ENCODE data around the gene LBHD2.
"Not testable (repeated sequence)": the region's sequence is repeated elsewhere in the genome, so short reads cannot be mapped to it uniquely, and the experiment has no call there.

LBHD2 gene

DNA sequence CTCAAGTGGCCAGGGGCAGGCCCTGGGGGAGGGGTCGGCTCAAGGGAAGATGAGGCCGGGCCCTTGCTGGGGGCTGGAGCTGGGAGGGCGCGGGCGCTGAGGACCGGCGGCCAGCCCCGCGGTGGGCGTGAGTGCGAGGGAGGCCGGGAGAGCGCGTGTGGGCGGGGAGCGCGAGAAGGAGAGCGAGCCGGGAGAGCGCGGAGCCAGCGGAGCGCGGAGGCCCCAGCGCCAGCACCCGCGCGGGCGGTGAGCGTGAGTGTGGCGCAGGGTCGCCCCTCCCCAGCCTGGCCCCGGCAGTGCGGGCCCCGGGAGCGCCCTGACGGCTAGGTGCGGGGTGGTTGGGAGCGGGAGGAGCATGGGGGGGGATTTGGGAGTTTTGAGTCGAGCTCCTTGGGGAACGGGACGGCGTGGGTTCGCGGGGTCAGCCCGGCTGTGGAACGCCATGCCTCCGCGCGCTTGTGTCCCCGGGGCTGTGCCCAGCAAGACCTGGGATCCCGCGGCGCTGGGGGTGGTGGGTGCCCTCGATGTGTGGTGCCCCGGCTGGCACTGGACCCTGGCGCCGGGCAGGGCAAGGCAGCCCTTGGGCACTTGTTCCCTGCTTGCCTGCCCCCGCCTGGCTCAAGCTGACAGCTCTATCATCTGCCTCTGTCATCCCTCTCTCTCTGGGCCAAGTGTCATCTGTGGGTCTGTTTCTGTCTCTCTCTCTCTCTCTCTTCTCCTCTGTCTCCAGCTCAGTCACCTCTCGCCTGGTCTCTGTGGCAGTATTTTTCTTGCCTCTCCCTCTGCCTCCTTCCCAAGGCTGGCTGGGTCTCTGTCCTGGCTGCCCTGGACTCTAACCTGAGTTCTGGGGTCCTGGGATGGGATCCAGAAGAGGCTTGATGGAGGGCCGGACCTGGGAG, at the start of gene LBHD2:
Gene LBHD2, plus strand, starts transcription at position 190 of the 899 bp plus-strand sequence. CDS start 1,803 bp downstream, outside the sequence.
- DNase-seq = no peak

DNA sequence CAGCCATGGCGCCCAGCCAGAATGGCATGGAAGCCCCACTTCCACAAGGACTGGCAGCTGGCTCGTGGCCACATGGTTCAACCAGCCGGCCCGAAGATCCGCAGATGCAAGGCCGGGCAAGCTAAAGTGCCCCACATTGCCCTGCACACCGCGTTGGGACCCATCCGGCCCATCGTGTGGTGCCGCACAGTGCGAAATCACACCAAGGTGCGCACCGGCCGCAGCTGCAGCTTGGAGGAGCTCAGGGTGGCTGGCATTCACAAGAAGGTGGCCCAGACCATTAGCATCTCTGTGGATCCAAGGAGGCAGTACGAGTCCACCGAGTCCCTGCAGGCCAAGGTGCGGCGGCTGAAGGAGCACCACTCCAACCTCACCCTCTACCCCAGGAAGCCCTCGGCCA, 42.5 kb upstream of the LBHD2 start:
- DNase-seq = no peak

DNA sequence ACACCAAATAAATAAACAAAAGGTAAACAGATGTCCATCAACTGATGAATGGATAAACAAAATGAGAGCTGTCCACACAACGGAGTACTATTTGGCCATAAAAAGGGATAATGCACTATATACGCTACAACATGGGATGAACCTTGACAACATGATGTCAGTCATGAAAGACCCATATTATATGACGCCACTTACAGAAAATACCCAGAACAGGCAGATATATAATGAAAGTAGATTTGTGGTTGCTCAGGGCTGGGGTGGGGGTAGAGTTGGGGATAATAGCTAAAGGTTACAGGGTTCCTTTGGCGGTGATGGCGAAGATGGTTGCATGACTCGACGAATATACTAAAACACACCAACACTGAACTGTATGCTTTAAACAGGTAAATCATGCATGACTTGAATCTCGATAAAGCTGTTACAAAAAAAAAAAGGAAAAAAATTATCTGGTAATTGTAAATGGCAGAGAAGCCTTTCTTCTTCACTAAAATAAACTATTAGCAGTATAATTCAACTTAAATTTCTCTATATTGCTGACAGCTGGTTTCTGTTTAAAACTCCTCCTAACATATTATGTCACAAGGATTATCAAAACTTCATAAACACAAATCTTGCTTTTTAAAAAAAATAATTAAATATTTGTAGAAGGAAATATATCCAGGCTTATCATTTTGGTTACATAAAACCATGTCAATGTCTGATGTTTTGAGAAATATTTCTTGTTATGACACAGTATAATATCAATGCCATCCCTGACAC, 40.6 kb upstream of the LBHD2 start:
- DNase-seq = no peak

DNA sequence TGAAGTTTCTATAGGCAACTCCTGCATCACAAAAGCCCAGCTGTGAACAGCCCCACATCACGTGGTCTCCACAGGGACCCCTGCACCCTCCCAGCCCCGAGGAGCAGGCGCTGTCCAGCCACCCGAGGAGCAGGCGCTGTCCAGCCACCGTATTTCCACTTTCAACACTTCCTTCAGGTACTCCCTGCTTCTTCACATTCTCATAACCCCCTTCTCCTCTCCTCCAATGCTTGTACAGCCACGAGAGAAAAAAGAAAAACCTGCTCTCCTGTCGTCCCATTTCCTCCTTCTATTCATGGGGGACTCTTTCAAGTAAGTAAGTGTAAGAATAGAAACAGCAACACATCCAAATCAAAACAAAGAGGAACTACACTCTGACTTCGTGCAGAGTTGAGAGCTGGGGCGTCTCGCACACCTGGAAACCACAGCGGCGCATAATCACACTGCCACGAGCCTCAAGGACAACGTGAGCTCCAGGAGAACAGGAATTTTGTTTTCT, 38.6 kb upstream of the LBHD2 start:
- DNase-seq = no peak

DNA sequence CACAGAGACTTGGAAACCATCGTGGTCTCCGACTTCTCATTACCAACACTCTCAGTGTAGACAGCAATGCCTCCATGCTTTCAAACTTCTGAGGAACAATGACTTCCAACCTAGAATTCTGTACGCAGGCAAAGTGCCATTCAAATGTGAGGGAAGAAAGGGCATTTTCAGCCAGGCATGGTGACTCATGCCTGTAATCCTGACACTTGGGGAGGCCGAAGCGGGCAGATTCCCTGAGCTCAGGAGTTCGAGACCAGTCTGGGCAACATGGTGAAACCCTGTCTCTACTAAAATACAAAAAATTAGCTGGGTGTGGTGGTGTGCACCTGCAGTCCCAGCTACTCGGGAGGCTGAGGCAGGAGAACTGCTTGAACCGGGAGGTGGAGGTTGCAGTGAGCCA, 36.6 kb upstream of the LBHD2 start:
- not testable (repeated sequence) for DNase-seq

DNA sequence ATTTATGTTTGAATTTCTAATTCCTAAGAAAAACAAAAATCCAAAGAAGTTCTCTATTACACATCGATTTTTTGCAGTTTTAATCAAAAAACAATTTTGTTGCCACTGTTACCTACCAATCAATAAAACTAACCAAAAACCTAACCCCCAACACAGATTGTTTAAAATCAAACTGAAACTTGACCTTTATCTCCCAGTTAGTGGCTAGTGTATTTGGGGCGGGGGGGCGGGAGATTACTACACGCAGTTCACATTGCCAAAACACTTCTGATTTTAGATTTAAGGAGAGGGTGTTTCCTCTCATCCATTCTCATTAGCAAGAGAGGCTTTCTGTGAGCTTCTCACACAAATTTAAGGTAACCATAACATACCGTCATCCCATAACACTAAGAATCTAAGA, 33.1 kb upstream of the LBHD2 start:
- DNase-seq = no peak

DNA sequence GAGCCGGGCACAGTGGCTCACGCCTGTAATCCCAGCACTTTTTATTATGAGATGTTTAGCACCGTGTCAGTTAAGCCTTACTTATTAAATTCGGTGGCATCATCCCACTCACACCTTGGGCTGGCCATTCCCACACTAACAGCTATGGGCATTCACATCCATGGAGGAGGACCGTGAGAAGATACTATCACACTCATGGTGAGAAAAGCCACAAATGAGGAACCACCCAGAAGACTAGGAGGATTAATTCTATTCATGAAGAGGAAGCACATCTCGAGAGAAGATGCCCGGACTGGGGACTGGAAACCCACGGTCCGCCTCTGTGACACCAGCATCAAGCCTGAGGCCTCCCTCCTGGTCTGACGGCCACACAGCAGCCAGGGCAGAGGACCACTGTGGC, 31.6 kb upstream of the LBHD2 start:
- DNase-seq = no peak

DNA sequence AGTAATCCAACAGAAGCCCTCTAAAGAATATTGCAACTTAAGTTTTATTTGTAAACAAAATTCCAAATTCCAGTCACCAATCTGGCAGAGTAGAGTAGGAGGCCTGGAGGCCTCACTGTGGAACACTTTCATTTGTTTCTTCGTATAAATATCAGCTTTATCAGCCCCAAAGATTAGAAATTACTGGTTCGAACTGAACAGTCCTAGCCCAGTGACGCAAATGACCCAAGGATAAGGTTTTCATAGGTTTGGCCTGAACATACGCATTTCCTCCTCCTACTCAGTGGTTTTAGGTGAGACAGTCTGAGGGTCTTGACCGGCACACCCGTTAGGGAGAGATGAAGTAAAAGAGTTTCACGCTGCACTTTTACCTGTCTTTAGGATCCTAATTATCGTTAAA, 28.3 kb upstream of the LBHD2 start:
- DNase-seq = no peak

DNA sequence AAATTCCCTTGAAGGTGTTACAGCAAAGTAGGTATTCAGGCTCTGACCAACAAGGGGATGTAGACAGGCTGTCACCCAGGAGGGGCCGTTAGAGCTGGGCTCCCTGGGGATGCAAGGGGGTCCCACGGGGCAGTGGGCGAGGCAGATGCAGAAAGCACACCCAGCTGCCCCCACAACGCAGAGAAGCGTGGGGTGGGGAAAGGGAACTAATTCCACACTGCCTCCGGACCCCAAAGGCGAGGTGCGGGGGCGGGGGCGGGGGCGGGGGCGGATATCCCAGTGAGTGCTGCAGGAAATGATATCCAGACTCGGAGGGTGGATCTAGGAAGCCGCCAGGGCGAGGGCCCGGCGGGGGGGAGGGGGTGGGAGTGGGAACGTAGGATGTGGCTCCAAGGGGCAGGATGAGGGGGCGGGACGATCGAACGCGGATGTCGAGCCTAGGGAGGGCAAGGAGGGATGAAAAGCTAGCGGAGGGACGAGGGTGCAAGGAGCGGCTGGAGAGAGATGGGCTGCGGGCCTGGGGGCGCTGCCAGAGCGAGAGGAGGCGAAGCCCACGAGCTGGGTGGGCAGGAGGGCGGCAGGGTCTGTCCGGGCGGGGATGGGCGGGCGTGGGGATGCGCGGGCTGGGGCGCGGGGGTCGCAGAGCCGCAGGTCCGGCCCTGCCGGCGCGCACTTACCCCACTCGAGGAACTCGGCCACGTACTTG, 27.5 kb upstream of the LBHD2 start:
- DNase-seq = no peak

DNA sequence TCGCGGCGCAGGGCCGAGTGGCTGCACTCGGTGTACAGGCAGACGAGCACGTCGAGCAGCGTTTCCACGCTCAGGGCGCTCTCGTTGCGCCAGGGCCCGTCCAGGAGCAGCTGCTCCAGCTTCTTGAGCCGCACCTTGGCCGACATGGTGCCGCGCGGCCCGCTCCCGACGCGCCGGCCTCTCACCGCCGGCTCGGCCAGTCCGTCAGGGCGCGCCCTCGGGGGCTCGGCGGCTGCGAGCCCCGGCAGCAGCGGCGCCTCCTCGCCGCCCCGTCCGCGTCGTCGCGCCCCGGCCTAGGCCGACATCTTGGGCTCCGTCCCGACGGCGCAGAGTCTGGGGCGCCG, 27.0 kb upstream of the LBHD2 start:
- DNase-seq = no peak

DNA sequence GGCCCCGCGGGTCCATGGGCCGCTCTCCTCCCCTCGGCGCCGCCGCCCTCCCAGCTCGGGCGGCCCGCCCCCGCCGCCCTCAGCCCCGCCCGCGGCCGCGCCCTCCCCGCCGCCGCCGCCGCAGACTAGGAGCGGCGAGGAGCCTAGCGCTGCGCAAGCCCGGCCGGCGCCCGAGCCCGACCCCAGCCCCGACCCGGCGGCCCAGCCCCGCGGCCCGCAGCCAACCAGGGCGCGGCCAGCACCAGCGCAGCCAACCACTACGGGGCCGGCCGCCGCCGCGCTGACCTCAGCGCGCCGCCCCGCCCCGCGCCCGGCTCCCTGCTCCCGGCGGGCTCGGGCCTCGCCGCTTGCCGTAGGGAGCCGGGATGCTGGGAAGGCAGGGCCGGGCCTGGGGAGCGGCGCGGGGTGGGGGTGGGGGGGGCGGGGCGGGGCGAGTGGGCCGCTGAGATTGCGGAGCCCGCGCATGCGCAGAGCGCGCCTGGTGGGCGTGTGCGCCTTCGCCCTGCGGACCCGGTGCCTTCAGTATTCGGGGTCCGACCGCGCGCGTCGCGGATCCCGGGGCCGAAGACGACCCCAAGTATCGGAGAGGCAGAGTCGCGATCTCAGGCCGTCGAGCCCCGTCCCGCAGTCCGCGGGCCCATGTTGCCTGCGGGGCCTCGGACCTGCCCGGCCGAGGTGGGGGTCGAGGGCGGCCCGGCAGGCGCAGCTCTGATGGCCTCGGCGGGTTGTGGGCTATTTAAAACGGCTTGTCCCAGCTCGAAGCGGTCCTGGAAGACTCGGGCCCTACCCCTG, 26.4 kb upstream of the LBHD2 start, which contains the start of gene CDC42BPB:
Gene CDC42BPB, minus strand, starts transcription at position 178 of the 792 bp plus-strand sequence. CDS start 376 bp downstream, outside the sequence.
- no peak for DNase-seq

DNA sequence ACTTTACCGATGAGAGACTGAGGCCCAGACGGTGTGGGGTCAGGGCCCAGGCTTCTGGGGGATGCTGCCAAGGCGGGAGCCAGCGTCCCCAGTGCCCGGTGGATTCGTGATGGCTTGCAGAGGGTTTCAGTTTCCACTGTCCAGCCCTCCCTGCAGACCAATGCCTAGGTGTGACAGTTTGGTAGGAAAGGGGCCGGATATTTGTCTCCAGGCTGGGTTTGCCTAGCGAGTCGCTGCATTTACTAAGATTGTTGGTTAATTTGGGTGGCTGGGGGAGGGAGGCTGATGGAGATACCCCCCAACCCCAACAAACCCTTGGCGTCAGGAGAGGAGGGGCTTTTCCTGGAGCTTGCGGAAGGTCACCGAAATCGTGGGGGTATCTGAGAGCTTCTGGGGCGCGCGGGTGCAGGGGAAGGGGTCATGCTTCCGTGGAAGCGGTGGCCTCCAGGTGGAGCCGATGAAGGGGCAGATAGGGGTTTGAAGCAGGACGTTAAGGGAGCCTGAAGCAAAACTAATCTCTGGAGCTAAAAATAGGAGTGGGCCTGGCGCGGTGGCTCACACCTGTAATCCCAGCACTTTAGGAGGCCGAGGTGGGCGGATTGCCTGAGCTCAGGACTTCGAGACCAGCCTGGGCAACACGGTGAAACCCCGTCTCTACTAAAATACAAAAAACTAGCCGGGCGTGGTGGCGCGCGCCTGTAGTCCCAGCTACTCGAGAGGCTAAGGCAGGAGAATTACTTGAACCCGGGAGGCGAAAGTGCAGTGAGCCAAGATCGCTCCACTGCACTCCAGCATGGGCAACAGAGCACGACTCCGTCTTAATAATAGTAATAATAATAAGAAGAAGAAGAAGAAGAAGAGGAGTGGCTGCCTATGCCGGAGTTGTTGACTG, 25.6 kb upstream of the LBHD2 start:
- DNase-seq = no peak

DNA sequence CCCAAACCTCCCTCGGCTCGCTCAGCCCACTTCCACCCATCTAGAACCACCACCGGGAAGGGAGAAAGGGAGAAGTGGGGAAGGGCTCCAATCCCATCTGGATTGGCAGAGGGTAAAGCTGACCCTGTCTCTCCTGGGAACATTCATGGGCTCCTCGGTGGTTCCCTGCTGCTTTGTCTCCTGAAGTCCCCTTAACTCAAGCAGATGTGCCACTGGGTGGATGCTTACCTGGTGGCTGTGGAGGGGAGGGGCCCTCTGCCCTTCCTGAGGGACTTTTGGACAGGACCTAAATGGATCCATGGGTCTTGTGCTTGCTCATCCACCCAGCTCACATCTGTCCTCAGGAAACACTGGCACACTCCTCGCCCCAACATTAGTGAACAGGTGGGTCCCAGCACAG, 24.5 kb upstream of the LBHD2 start:
- no peak for DNase-seq

DNA sequence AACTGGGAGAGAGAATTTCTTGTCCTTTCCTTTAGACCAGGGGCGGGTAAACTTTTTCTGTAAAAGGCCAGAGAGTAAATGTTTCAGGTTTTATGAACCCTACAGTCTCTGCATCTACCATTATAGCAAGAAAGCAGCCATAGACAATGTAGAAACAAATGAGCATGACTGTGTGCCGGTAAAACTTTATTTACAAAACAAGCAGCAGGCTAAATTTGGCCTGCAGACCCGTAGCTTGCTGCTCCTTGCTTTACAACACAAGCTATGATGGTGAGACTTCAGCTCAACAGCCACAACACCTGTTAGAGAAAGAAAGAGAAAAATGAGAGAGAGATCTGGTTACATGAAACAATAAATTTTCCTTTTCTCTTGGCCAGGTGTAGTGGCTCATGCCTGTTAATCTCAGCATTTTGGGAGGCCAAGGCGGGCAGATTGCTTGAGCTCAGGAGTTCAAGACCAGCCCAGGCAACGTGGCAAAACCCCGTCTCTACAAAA, 22.5 kb upstream of the LBHD2 start:
- DNase-seq = no peak

DNA sequence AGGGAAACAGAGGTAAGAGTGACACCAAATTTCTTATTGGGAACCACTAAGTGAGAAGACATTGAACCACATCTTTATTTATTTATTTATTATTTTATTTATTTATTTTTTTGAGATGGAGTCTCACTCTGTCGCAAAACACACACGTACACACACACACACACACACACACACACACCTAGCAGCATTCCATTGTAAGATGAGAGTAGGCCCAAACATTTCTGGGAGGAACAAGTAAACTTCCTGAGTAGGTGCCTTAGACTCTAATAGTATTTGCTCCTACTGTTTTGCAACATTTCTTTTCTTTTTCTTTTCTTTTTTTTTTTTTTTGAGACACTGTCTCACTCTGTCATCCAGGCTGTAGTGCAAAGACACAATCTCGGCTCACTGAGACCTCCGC, 19.6 kb upstream of the LBHD2 start:
- DNase-seq = no peak

DNA sequence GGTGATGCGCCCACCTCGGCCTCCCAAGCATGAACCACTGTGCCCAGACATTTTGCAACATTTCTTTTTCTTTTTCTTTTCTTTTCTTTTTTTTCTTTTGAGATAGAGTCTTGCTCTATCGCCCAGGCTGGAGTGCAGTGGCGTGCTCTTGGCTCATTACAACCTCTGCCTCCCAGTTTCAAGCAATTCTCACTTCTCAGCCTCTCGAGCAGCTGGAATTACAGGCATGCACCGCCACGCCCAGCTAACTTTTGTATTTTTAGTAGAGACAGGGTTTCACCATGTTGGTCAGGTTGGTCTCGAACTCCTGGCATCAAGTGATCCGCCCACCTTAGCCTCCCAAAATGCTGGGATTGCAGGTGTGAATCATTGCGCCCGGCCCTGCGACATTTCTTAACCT, 19.0 kb upstream of the LBHD2 start:
- no peak for DNase-seq

DNA sequence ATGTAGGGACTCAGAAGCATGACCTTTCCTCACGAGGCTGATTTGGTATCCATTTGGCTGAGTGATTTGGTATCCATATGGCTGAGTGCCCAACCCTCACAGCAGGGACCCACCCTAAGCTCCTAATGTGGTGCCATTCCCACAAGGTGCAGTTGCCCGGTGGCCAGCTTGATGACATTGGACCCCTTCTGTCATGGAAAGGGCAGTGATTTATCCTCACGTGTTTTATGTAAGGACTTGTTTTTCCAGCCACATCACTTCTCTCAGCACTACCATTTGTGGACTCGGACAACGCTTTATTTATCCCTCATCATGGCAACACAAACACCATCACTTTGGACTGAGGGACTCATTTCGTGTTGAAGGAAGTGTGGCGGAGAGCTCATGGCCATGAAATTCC, 18.1 kb upstream of the LBHD2 start:
- DNase-seq = no peak

DNA sequence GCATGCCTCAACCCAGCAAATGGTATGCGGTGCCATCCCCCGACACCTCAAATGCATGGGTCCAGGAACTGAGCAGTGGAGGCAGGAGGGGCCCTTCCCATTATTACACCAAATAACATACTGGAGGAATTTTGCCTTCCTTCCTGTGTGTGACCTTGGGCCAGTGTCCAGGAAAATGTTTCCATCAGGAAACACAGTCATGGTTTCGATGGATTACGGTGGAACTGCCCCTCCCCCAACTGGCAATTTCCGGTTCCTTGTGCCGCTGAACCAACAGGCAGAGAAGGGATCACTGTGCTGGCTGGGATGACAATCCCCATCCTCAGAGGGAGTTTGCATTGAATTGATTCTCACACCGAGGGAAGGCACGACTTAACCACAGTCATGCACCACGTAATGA, 17.6 kb upstream of the LBHD2 start:
- DNase-seq = no peak

DNA sequence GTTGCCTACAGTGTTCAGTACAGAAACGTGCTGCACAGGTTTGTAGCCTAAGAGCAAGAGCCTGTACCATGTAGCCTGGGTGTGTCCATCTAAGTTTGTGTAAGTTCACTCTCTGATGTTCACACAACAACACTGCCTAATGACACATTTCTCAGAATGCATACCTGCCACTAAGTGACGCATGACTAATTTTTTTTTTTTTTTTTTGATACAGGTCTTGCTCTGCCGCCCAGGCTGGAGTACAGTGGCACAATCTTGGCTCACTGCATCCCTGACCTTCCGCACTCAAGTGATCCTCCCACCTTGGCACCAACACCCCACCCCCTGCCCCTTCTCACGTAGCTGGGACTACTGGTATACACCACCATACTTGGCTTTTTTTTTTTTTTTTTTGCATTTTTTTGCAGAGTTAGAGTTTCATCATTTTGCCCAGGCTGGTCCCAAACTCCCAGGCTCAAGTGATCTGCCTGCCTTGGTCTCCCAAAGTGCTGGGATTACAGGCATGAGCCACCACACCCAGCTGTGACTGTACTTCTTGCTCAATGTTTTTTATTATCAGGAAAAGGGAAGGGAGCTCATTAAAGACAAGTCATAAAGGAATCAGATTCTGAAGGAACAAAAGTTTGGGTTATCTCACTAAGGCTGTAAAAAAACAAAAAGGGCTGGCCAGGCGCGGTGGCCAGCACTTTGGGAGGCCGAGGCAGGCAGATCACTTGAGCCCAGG, 16.6 kb upstream of the LBHD2 start:
- DNase-seq = no peak

DNA sequence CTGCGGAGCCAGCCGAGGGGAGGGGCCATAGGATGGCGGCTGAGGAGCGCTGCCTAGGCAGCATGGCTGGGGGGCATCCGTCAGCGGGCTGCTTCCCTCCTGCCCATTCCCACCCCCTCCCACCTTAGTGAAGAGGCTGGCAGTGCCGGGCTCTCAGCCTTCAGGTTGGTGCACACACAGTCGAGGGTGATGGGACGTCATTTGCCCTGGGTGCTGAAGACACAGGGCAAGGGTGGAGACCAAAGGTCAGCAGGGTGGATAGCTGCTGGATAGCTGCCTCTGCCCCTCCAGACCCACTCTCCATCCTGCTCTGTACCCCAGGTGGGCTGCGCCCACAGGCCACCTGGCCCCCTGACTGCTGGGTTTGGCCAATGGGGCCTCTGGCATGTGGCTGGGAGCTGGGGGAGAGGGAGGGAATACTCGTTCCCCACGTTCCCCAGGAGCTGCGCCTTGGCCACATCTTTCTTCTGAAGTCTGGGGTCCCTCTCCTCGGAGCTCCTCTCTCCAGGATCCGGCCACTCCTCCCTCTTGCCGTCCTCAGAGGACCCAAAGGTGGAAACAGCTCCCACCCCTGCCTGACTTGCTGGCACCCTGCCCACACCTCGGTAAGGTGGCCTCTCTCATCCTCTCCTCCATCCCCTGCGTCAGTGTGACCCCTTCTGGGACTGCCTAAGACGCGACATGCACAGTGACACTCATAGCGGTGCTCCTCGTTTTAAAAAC, 15.5 kb upstream of the LBHD2 start:
- DNase-seq = no peak

Measured in GF-D8 (cell line).